Coronary artery (tissue), 2 donors: ENCODE data around the gene ANKS1A.

Experiments used
- DNase-seq: peaks from one replicate; pipeline ENCODE4 v3.0.0-alpha.2; 2017; ENCODE audit warnings: low spot score
- H3K27ac ChIP-seq, 2 donors: fragments of 200-600 bp; sonication (generic); one replicate each; pipeline ENCODE4 v1.5.1; 2016 to 2019
- H3K4me3 ChIP-seq: fragments of 200-600 bp; sonication (generic); 2 replicates; pipeline ENCODE4 v1.5.1; 2016; ENCODE audit warnings: mild to moderate bottlenecking, moderate library complexity
- TF ChIP-seq, protein P1 (sequence below): fragments of 200-600 bp; sonication (generic); IDR thresholded peaks from one replicate; pipeline ENCODE4 v1.5.1; 2019; ENCODE audit warnings: antibody characterized with exemption

Gene ANKS1A

DNA sequence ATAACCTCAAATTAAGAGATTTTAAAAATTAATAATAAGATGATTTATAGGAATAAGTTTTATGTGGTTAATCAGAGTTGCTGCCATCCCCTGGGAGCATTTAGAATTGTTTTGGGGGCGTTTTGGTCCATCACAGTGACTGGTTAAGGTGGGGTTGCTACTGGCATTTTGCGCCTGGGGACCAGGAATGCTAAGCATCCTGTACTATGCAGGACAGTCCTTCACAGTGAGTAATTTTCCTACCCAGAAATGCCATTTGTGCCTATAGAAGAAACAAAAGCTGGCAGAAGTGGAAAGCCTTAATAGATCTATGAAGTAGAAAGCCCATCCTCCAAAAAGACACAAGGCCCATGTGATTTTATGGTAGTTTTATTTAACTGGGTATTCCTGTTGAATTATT is 118.0 kb downstream of the ANKS1A start:
- Histone ChIP-seq H3K27ac (no peak overlapping the region), H3K4me3 (no peak overlapping the region)
- TF ChIP-seq, protein P1, sequence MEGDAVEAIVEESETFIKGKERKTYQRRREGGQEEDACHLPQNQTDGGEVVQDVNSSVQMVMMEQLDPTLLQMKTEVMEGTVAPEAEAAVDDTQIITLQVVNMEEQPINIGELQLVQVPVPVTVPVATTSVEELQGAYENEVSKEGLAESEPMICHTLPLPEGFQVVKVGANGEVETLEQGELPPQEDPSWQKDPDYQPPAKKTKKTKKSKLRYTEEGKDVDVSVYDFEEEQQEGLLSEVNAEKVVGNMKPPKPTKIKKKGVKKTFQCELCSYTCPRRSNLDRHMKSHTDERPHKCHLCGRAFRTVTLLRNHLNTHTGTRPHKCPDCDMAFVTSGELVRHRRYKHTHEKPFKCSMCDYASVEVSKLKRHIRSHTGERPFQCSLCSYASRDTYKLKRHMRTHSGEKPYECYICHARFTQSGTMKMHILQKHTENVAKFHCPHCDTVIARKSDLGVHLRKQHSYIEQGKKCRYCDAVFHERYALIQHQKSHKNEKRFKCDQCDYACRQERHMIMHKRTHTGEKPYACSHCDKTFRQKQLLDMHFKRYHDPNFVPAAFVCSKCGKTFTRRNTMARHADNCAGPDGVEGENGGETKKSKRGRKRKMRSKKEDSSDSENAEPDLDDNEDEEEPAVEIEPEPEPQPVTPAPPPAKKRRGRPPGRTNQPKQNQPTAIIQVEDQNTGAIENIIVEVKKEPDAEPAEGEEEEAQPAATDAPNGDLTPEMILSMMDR = no peak
- no peak for DNase-seq

DNA sequence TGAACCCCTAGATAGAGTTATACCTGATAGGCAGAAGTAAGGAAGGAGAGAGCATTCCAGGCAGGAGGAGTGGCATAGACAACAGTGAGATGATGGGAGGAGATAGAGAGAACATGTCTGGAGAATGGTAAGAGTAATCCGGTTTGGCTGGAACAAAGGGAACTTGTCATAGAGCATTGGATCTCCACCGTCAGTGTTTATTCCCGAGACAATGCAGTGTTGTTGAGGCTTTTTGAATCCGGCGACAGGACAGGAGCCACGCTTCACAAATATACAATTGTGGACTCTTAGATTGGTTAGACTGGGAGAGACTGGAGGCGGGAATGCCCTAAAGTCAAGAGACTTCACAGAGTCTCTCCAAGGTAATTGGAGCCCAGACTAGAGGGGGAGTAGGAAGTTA is 119.8 kb downstream of the ANKS1A start:
- H3K4me3 ChIP-seq = no peak overlapping the region
- no peak overlapping the region for H3K27ac ChIP-seq
- TF ChIP-seq, protein P1 = no peak
- no peak for DNase-seq

DNA sequence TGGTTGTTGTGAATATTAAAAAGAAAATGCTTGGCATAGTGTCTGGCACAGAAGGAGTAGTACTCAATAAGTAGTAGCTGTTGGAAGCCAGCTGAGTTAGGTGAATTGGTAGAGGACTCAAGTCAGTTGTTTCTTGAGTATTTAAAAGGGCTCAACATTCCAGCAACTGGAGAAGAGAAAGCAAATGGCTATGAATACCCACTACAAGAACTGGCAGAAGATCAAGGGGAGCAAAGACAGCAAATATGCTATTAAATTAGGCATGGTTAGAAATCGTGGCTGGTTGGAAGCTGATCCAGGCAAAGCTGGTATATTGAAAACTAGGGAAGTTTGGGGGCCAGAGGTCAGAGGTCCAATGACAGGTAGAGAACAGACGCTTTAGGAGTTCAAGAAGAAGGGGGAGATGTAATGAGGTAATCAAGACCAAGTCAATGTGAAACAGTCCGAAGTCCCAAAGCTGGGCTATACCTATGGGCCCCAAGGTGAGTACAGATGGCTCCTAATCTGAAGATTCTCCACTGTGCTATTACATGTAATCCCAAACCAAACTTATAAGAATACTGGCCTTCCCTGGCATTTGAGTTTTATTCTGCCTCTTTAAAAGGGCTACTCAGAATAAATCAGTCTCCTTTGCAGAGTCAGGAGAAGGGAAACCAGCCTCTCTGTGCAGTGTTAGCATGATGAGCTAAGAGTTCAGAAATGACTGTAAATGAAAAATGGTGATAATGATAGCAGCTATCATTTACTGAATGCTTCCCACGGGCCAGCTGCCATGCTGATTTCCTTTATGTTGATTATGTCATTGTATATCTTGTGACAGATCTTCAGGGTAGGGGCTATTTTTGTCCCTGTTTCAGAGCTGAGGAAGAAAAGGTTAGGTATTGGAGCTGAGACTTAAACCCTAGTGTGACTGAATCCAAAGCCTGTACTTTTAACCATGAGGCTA is 122.3 kb downstream of the ANKS1A start:
- TF ChIP-seq, protein P1 = no peak
- Histone ChIP-seq H3K4me3 (no peak overlapping the region), H3K27ac (no peak overlapping the region)
- DNase-seq = no peak

DNA sequence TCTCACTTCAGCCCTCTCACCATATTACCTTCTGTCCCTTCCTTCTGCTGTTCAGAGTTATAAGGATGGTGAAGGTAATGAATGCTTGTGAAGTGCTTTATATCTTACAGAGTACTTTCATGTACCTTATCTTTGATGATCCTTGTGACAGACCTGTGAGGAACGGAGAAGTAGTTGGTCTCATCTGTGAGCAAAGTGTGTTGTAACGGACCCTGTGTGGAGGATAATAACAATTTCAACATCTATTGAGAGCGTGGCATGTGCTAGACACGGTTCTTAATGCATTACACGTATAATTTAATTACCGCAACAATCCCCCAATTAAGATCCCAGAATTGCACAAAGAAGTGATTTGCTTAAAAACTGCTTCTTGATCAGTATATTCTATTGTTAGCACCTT is 124.6 kb downstream of the ANKS1A start:
- Histone ChIP-seq H3K4me3 (no peak overlapping the region), H3K27ac (no peak overlapping the region)
- DNase-seq = no peak
- TF ChIP-seq, protein P1 = no peak

DNA sequence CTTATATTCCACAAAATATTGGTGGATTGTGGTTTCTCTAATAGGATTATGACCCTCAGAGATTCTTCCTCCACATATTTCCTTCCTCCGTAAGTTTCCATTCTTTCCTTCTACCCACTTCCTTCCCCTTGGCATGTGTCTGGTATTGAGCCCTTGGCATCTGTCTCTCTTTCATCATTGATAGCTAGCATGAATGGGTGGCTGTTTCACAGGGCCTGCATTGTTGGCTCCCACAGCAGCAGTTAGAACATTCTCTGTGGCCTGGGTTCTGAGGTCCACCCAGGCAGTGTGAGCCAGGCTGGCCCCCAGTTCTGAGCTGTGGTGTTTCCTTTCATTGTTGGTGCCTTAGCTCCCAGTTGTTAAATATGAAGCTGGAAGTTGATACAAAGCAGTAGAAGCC is 125.3 kb downstream of the ANKS1A start:
- TF ChIP-seq, protein P1 = no peak
- H3K4me3 ChIP-seq = no peak overlapping the region
- DNase-seq = no peak
- peak overlapping the region in 1 of 2 donors; percentile 4 for H3K27ac ChIP-seq

DNA sequence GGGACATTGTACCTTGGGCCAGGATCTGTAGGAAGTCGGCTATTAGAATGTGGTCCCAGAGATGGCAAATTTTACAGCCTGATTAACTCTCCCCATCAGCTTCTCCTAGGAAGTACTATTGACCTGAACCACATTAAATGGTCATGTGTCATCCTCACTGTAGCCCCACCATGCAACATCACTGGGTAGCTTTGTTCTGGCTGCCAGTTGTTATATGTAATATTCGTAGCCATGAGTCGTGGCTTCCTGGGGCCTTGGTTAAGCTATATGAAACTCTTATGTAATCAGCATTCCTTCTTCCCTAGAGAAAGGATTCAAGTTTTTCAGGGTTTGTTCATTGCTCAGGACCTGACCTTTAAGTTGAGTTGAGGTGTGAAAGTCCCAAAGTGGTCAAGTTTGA is 125.7 kb downstream of the ANKS1A start:
- H3K4me3 ChIP-seq = no peak overlapping the region
- peak overlapping the region in 1 of 2 donors; percentile 4 for H3K27ac ChIP-seq
- no peak for DNase-seq
- TF ChIP-seq, protein P1 = no peak

DNA sequence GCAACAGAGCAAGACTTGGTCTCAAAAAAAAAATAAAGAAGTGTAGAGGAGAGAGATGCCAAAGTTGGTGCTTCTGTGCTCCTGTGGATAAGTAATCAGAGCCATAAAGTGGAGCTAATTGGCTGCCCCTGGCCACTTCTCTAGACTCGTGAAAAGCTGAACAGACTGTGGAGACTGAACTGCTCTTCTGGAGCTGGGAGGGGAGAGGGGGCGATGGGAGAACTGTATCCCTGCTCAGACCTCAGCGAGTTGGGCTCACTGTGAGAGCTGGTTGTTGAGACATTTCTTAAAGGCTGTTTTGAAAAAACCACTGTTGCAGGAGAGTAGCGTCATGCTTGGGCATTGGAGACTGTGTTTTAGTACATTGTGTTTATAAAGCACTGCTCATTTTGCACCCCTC is 126.4 kb downstream of the ANKS1A start:
- no peak for DNase-seq
- TF ChIP-seq, protein P1 = no peak
- no peak overlapping the region for H3K4me3 ChIP-seq
- peak overlapping the region in 1 of 2 donors; percentile 68 for H3K27ac ChIP-seq
